WTC11 (cell line): ENCODE data around the gene ADAMTS15.

Experiments
- SMAD3 ChIP-seq: sonication (generic); formaldehyde crosslinking; IDR thresholded peaks from 2 replicates; pipeline ENCODE4 v1.8.0; 2022; ENCODE audit warnings: missing genetic modification reagents, mild to moderate bottlenecking, borderline replicate concordance
- TF ChIP-seq, protein P1 (sequence below): fragments of 200-600 bp; IDR thresholded peaks from 2 replicates; pipeline ENCODE4 v1.8.0; 2022; ENCODE audit warnings: antibody characterized with exemption
- TF ChIP-seq, protein P2 (sequence below): sonication (generic); formaldehyde crosslinking; IDR thresholded peaks from 2 replicates; pipeline ENCODE4 v1.8.1; 2022; ENCODE audit warnings: low read depth, missing genetic modification reagents, borderline replicate concordance

DNA sequence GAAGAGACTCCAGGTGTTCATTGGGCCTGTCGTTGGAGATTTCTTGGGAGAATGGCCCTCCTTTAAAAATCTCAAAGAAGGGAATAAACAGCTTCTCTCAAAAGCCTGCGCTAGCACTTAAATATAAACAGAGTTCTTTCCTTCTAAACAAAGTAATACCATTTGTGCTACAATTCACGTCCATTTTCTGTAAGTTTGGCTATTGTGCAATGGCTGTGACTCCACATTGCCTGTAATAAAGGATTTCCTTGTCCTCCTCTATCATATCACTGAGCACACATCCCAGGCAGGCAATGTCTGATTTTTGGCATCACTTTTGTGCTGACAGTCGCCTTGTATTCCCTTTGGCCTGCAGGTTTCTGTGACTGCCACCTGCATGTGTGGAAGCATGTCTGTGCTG, 15.1 kb upstream of the ADAMTS15 start:
- TF ChIP-seq, protein P1, sequence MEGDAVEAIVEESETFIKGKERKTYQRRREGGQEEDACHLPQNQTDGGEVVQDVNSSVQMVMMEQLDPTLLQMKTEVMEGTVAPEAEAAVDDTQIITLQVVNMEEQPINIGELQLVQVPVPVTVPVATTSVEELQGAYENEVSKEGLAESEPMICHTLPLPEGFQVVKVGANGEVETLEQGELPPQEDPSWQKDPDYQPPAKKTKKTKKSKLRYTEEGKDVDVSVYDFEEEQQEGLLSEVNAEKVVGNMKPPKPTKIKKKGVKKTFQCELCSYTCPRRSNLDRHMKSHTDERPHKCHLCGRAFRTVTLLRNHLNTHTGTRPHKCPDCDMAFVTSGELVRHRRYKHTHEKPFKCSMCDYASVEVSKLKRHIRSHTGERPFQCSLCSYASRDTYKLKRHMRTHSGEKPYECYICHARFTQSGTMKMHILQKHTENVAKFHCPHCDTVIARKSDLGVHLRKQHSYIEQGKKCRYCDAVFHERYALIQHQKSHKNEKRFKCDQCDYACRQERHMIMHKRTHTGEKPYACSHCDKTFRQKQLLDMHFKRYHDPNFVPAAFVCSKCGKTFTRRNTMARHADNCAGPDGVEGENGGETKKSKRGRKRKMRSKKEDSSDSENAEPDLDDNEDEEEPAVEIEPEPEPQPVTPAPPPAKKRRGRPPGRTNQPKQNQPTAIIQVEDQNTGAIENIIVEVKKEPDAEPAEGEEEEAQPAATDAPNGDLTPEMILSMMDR, result no peak
- TF ChIP-seq, protein P2, sequence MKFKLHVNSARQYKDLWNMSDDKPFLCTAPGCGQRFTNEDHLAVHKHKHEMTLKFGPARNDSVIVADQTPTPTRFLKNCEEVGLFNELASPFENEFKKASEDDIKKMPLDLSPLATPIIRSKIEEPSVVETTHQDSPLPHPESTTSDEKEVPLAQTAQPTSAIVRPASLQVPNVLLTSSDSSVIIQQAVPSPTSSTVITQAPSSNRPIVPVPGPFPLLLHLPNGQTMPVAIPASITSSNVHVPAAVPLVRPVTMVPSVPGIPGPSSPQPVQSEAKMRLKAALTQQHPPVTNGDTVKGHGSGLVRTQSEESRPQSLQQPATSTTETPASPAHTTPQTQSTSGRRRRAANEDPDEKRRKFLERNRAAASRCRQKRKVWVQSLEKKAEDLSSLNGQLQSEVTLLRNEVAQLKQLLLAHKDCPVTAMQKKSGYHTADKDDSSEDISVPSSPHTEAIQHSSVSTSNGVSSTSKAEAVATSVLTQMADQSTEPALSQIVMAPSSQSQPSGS (CRISPR knock-in tag), result no peak
- TF ChIP-seq SMAD3 (CRISPR knock-in tag), result no peak
